DLD1 (cell line): ENCODE measurements around the gene PANX2.

Experiments used
- in situ Hi-C: cut with HindIII; loops from 2 replicates; pipeline ENCODE4 v1.10.0; 2017; ENCODE audit warnings: low sequenced_read_pairs

PANX2 gene

GRCh38 chr22:50169181-50169759 is 1.3 kb upstream of the PANX2 start:
- in situ Hi-C loops: no loop called here

- in situ Hi-C loops: no loop called here
These were observed 673 bp upstream of the PANX2 start for GRCh38 chr22:50169774-50170341.

- in situ Hi-C loops: no loop called here
These were observed 911 bp downstream of the PANX2 start for GRCh38 chr22:50171319-50171964.

- in situ Hi-C loops: no loop called here
These were observed 1.5 kb downstream of the PANX2 start for GRCh38 chr22:50171965-50172421.

- in situ Hi-C loops: no loop called here
These were observed 2.9 kb downstream of the PANX2 start for GRCh38 chr22:50173311-50173982.

- in situ Hi-C loops: no loop called here
These were observed 3.4 kb downstream of the PANX2 start for GRCh38 chr22:50173983-50174355.

GRCh38 chr22:50174382-50175190 is 4.1 kb downstream of the PANX2 start:
- in situ Hi-C loops: no loop called here

GRCh38 chr22:50175191-50175461 is 4.6 kb downstream of the PANX2 start:
- in situ Hi-C loops: no loop called here

- in situ Hi-C loops: no loop called here
These were observed 5.7 kb downstream of the PANX2 start for GRCh38 chr22:50175921-50176849.

GRCh38 chr22:50176850-50177536 is 6.5 kb downstream of the PANX2 start:
- in situ Hi-C loops: no loop called here

- in situ Hi-C loops: no loop called here
These were observed 7.3 kb downstream of the PANX2 start for GRCh38 chr22:50177537-50178470.

- in situ Hi-C loops: no loop called here
These were observed 7.9 kb downstream of the PANX2 start for GRCh38 chr22:50178471-50178864.

- in situ Hi-C loops: no loop called here
These were observed 8.6 kb downstream of the PANX2 start for GRCh38 chr22:50178871-50179869.

- in situ Hi-C loops: no loop called here
These were observed 9.6 kb downstream of the PANX2 start for GRCh38 chr22:50179937-50180726.

- in situ Hi-C loops: no loop called here
These were observed 10.4 kb downstream of the PANX2 start for GRCh38 chr22:50180727-50181521.
